HuH-7.5 (cell line): ENCODE results near the gene IFNA7.
"Not testable (repeated sequence)": the region's sequence is repeated elsewhere in the genome, so short reads cannot be mapped to it uniquely, and the experiment has no call there.

Source experiments
- DNase-seq: peaks from one replicate; pipeline ENCODE4 v3.0.0; 2011; ENCODE audit warnings: low spot score

IFNA7 gene

GRCh38 chr9:21202105-21202504 is at the start of gene IFNA7:
TSS of gene IFNA7 (minus strand) at chr9:21202205. CDS start at chr9:21202165, 40 bp downstream.
- not testable (repeated sequence) for DNase-seq

- DNase-seq, result no peak
Observed at GRCh38 chr9:21251638-21252037, 49.6 kb upstream of the IFNA7 start.

GRCh38 chr9:21251190-21251589 is 49.2 kb upstream of the IFNA7 start:
- DNase-seq, result no peak

- no peak for DNase-seq
Observed at GRCh38 chr9:21244836-21245235, 42.8 kb upstream of the IFNA7 start.

- DNase-seq, result no peak
Observed at GRCh38 chr9:21239911-21240310, 37.9 kb upstream of the IFNA7 start, which contains the start of gene IFNA14. TSS of gene IFNA14 (minus strand) at chr9:21240005. CDS start at chr9:21239935, 70 bp downstream.

GRCh38 chr9:21236360-21236714 is 34.3 kb upstream of the IFNA7 start:
- not testable (repeated sequence) for DNase-seq

- not testable (repeated sequence) for DNase-seq
Observed at GRCh38 chr9:21235468-21236359, 33.7 kb upstream of the IFNA7 start.

- no peak for DNase-seq
Observed at GRCh38 chr9:21234153-21234687, 32.2 kb upstream of the IFNA7 start.

- no peak for DNase-seq
Observed at GRCh38 chr9:21233258-21233657, 31.3 kb upstream of the IFNA7 start.

- DNase-seq, result no peak
Observed at GRCh38 chr9:21228122-21228521, 26.1 kb upstream of the IFNA7 start, which contains the start of gene IFNA17. TSS of gene IFNA17 (minus strand) at chr9:21228222. CDS start at chr9:21228173, 49 bp downstream.

- not testable (repeated sequence) for DNase-seq
Observed at GRCh38 chr9:21217211-21217610, 15.2 kb upstream of the IFNA7 start, which contains the start of gene IFNA16. TSS of gene IFNA16 (minus strand) at chr9:21217311. CDS start at chr9:21217305, 6 bp downstream.

- not testable (repeated sequence) for DNase-seq
Observed at GRCh38 chr9:21213411-21214326, 11.7 kb upstream of the IFNA7 start.

- DNase-seq, result not testable (repeated sequence)
Observed at GRCh38 chr9:21212160-21212559, 10.2 kb upstream of the IFNA7 start.

- DNase-seq, result not testable (repeated sequence)
Observed at GRCh38 chr9:21210782-21211181, 8.8 kb upstream of the IFNA7 start.

- DNase-seq, result no peak
Observed at GRCh38 chr9:21210311-21210710, 8.3 kb upstream of the IFNA7 start.

- DNase-seq, result not testable (repeated sequence)
Observed at GRCh38 chr9:21207043-21207442, 5.0 kb upstream of the IFNA7 start, which contains the start of gene IFNA10. TSS of gene IFNA10 (minus strand) at chr9:21207143. CDS start at chr9:21207097, 46 bp downstream.

- DNase-seq, result no peak
Observed at GRCh38 chr9:21205204-21205603, 3.2 kb upstream of the IFNA7 start.

- DNase-seq, result not testable (repeated sequence)
Observed at GRCh38 chr9:21194867-21195776, 6.9 kb downstream of the IFNA7 start.

GRCh38 chr9:21187487-21187886 is 14.5 kb downstream of the IFNA7 start, which contains the start of gene IFNA4:
TSS of gene IFNA4 (minus strand) at chr9:21187587. CDS start at chr9:21187531, 56 bp downstream.
- not testable (repeated sequence) for DNase-seq
